GM12873 (cell line): ENCODE measurements around the gene KCNIP2.

Experiments
- TF ChIP-seq, protein P1 (sequence below): IDR thresholded peaks from 2 replicates; pipeline ENCODE4 v1.5.1; 2012; ENCODE audit warnings: low read depth, mild to moderate bottlenecking, moderate library complexity, low read length, control low read depth; ENCODE audit not compliant: insufficient read depth; ENCODE audit errors: missing control alignments

KCNIP2 gene

DNA sequence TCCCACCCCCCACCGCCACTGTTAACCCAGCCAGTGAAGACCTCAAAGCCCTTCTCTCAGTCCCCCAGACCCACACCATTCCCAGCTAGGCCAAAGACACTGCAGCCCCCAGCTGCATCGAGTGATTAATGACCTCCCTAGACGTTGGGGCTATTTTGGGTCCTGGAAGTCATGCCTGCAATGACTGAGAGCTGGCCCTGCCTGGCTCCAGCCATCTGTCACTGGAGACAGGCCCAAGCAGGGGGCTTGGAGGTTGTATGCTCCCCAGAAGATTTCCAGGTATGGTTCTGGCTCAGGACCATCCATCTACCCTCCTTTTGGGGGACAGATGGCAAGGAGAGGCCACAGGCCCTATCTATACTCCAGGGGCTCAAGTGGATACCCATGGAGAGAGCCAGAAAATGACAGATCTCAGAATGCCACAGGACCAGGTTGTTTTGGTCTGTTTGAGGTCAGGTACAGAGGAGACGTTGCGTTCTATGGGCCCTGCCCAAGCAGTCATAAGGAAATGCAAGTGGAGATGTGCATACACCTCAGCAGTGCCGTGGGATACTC, 5.1 kb downstream of the KCNIP2 start:
- TF ChIP-seq, protein P1, sequence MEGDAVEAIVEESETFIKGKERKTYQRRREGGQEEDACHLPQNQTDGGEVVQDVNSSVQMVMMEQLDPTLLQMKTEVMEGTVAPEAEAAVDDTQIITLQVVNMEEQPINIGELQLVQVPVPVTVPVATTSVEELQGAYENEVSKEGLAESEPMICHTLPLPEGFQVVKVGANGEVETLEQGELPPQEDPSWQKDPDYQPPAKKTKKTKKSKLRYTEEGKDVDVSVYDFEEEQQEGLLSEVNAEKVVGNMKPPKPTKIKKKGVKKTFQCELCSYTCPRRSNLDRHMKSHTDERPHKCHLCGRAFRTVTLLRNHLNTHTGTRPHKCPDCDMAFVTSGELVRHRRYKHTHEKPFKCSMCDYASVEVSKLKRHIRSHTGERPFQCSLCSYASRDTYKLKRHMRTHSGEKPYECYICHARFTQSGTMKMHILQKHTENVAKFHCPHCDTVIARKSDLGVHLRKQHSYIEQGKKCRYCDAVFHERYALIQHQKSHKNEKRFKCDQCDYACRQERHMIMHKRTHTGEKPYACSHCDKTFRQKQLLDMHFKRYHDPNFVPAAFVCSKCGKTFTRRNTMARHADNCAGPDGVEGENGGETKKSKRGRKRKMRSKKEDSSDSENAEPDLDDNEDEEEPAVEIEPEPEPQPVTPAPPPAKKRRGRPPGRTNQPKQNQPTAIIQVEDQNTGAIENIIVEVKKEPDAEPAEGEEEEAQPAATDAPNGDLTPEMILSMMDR = no peak

DNA sequence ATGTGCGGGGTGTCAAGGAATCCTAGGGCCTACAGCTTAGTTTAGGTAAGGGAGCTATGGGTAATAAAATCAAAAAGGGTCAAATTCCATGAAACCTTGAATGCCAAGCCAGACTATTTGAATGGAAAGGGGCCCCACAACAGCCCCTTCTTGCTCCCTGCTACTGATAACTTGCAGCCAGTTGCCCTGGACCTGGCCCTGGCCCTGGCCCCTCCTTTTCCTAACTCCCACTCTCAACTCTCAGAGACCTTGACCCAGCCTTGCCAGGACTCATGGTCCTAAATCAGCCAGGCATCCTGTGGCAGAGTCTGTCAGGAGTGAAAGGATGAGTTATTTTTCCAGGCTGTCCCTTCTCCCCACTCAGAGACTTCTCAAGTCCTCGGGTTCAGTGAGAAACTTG, 5.9 kb downstream of the KCNIP2 start:
- TF ChIP-seq, protein P1 = no peak

DNA sequence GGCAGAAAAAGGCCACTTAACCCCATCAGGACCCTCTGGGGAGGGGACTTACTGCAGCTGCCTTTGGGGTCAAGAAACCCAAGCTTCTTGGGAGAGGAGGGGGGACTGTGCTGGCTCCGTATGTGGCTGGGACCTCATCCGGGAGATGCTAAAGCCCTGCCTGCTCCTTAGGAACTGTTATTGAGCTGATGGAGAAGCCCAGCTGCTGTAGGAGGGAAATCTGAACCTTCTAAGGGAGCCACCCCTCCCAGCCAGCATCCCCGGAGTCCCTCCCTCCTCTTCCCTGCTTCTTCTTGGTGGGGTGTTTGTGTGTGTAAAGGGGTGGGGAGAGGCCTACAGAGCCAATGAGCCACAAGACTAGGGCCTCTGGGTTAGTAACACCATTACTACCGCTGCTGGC, 8.2 kb downstream of the KCNIP2 start:
- TF ChIP-seq, protein P1 = no peak

DNA sequence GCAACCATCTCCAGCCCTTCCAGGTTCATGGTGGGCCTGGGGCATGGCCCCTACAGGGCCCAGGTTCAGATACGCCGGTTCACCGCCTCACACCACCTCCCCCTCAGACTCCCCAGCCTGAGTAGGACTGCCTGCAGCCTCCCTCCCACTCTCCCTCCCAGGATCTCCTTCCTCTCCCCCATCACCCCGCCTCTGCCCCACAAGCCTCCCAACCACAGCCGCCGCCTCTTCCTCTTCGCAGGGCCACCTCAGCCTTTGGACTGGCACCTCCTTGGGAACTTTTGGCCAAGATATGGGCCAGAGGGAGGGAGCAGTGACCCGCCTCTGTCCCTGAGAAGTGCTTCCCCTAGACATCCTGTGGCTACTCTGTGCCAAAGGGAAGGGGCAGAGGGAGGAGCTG, 9.3 kb downstream of the KCNIP2 start:
- TF ChIP-seq, protein P1 = no peak

DNA sequence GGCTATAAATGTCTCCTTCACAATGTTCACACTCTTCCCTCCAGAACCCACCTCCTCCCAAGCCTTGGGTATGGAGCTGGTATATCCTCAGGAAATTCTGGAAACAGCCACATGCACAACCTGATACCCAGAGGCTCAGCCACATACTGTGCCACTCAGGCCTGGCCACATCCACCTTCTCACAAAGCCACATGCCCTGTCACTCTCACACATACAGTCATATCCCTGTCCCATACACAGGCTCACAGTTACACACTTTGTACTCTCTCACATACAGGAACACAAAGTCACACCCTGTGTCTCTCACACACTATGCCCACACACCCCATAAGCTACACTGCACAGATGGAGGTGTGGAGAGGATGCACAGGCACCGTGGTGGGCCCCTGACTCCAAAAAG, 10.1 kb downstream of the KCNIP2 start:
- TF ChIP-seq, protein P1 = no peak

DNA sequence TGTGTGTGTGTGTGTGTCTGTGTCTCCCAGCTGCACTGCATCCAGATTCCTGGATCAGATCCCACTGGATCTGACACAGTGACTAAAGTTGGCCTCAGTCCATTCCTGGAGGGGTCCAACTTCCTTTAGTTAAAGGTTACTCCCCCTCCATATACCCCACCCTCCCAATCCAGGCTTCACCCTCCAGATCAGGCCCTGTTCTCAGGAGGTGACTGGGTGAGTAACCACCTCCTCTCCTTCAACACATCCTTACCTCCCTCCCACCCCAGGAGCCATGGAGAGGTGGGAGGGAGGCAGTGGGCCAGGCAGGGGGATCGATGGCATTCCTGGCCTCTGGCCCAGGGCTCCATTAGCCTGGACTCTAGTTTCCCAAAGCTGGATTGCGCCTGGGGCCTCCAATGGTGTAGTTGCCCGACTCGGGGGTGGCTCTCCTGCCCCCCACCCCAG, 11.3 kb downstream of the KCNIP2 start:
- TF ChIP-seq, protein P1 = no peak

DNA sequence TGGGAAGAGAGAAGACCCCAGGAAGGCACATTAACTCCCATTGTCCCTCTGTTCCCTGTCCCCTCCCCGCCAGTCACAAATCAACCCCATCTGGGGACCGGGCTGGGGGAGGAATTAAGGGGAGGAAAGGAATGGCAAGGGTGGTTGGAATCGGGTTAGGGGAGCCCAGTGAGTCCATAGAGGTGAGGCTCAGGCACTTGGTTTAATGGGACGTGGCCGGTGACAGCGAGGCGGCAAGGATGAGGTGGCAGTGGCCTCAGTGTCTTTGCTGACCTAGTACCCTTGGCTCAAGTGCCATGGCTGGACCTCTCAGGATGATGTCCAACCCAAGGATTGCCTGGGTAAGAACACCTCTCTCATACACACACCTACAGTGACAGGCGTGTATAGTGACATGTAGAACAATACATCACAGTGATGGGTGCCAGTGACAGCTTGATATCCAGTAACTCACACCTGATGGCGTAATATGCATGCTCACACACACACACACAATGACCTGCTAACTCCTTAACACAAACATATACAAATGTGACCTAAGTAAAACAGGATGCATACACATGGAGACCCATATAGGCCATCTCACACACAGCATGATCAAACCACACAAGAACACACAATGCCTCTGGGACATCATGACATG, 12.3 kb downstream of the KCNIP2 start:
- TF ChIP-seq, protein P1 = no peak
